ENCODE data around the gene LAMA1. TPM values are rescaled to one million over a fixed set of nuclear protein-coding genes. Genes with fewer than 3 reads are reported as not detected.

Gene LAMA1
- total RNA-seq, 1 experiment from 2014 or later: 11.3 TPM

- no peak overlapping the region for H3K4me3 Mint-ChIP-seq (ENCODE audit: unreplicated experiment)
- no peak for DNase-seq (ENCODE audit: unreplicated experiment)
- no peaks in the 10 kb centered on the region for H3K36me3 Mint-ChIP-seq (ENCODE audit: insufficient read depth, unreplicated experiment)
- ChIA-PET CTCF (interaction anchor here (0.7 kb wide), 1 partner anchor 129 kb away, joined by 4 read pairs; no protein-coding TSS in a partner anchor), POLR2A (interaction anchor here (0.6 kb wide), 2 partner anchors 31 to 1573 kb away, joined by 3 read pairs; no protein-coding TSS in a partner anchor)
- intact Hi-C loops (cut with micrococcal nuclease): no loop called here
- no peak for TF ChIP-seq CTCF (IDR thresholded peaks at IDR 0.05; ENCODE audit: unreplicated experiment)
- H3K4me1 Mint-ChIP-seq (ENCODE audit: insufficient read depth, unreplicated experiment): no peaks in the 10 kb centered on the region
- no peak overlapping the region for H3K27ac Mint-ChIP-seq (ENCODE audit: low read depth, unreplicated experiment)
- no TSS peak for BruUV-seq (replicated peaks)
- no peaks in the 10 kb centered on the region for H3K9me3 Mint-ChIP-seq (ENCODE audit: unreplicated experiment)
- H3K27me3 Mint-ChIP-seq (ENCODE audit: insufficient read depth, unreplicated experiment): no peaks in the 10 kb centered on the region
These were observed 69.5 kb downstream of the LAMA1 start for GRCh38 chr18:7048081-7048480.

GRCh38 chr18:7047336-7047735 lies 70.3 kb downstream of the LAMA1 start:
- TF ChIP-seq CTCF (IDR thresholded peaks at IDR 0.05; ENCODE audit: unreplicated experiment): no peak
- BruUV-seq (replicated peaks): no TSS peak
- CTCF ChIA-PET: interaction anchor here (0.7 kb wide), 1 partner anchor 130 kb away, joined by 4 read pairs; no protein-coding TSS in a partner anchor
- H3K4me3 Mint-ChIP-seq (ENCODE audit: unreplicated experiment): no peak overlapping the region
- H3K4me1 Mint-ChIP-seq (ENCODE audit: insufficient read depth, unreplicated experiment): no peaks in the 10 kb centered on the region
- no peaks in the 10 kb centered on the region for H3K27me3 Mint-ChIP-seq (ENCODE audit: insufficient read depth, unreplicated experiment)
- intact Hi-C loops (cut with micrococcal nuclease): no loop called here
- DNase-seq (ENCODE audit: unreplicated experiment): no peak
- no peaks in the 10 kb centered on the region for H3K9me3 Mint-ChIP-seq (ENCODE audit: unreplicated experiment)
- H3K27ac Mint-ChIP-seq (ENCODE audit: low read depth, unreplicated experiment): no peak overlapping the region
- POLR2A ChIA-PET: interaction anchor here (0.6 kb wide), 2 partner anchors 32 to 1572 kb away, joined by 3 read pairs; no protein-coding TSS in a partner anchor
- H3K36me3 Mint-ChIP-seq (ENCODE audit: insufficient read depth, unreplicated experiment): no peaks in the 10 kb centered on the region

- Mint-ChIP-seq H3K9me3 (ENCODE audit: unreplicated experiment) (no peaks in the 10 kb centered on the region), H3K27me3 (ENCODE audit: insufficient read depth, unreplicated experiment) (no peaks in the 10 kb centered on the region), H3K4me1 (ENCODE audit: insufficient read depth, unreplicated experiment) (peaks cover 7% of the 10 kb centered on the region), H3K4me3 (ENCODE audit: unreplicated experiment) (peak overlapping the region; percentile 50), H3K27ac (ENCODE audit: low read depth, unreplicated experiment) (peak overlapping the region; percentile 85), H3K36me3 (ENCODE audit: insufficient read depth, unreplicated experiment) (no peaks in the 10 kb centered on the region)
- peak; percentile 97 for DNase-seq (ENCODE audit: unreplicated experiment)
- POLR2A ChIA-PET: interaction anchor here (0.6 to 1.4 kb wide), 10 partner anchors 10 to 1435 kb away, joined by 3 to 6 read pairs (median 3); no protein-coding TSS in a partner anchor
- BruUV-seq (replicated peaks): no TSS peak
- CTCF ChIA-PET: interaction anchor here (0.5 to 4.8 kb wide), 20 partner anchors 11 to 1902 kb away, joined by 3 to 41 read pairs (median 4); no protein-coding TSS in a partner anchor
- peak; percentile 75 for TF ChIP-seq CTCF (IDR thresholded peaks at IDR 0.05; ENCODE audit: unreplicated experiment)
- intact Hi-C loops (cut with micrococcal nuclease): loop anchor here (1.0 kb wide), 1 partner anchor 139 kb away; no protein-coding TSS in a partner anchor
These were observed 79.2 kb downstream of the LAMA1 start for GRCh38 chr18:7038330-7038851.

- Mint-ChIP-seq H3K36me3 (ENCODE audit: insufficient read depth, unreplicated experiment) (peaks cover 6% of the 10 kb centered on the region), H3K27me3 (ENCODE audit: insufficient read depth, unreplicated experiment) (no peaks in the 10 kb centered on the region), H3K4me3 (ENCODE audit: unreplicated experiment) (no peak overlapping the region), H3K27ac (ENCODE audit: low read depth, unreplicated experiment) (peak overlapping the region; percentile 85), H3K4me1 (ENCODE audit: insufficient read depth, unreplicated experiment) (peaks cover 7% of the 10 kb centered on the region), H3K9me3 (ENCODE audit: unreplicated experiment) (no peaks in the 10 kb centered on the region)
- ChIA-PET POLR2A (no interaction called here), CTCF (interaction anchor here (0.6 to 4.8 kb wide), 10 partner anchors 12 to 144 kb away, joined by 3 to 41 read pairs (median 6); no protein-coding TSS in a partner anchor)
- DNase-seq (ENCODE audit: unreplicated experiment): no peak
- TF ChIP-seq CTCF (IDR thresholded peaks at IDR 0.05; ENCODE audit: unreplicated experiment): no peak
- no TSS peak for BruUV-seq (replicated peaks)
- intact Hi-C loops (cut with micrococcal nuclease): no loop called here
These were observed 80.1 kb downstream of the LAMA1 start for GRCh38 chr18:7037470-7037869.
